ENCODE measurements around the gene KCNN2. TPM values are rescaled to one million over a fixed set of nuclear protein-coding genes. Genes with fewer than 3 reads are reported as not detected.

Gene KCNN2
- total and polyA plus RNA-seq, 2 donors (not counting 3 experiments of a cell fraction or from before 2014, with no cell fraction given) = 0.32 to 1.9 TPM

GRCh38 chr5:114435220-114435481, 73.3 kb downstream of the KCNN2 start:
- no peak overlapping the region for H3K27ac ChIP-seq (ENCODE audit: insufficient read depth, low read depth, low read length)
- ChIA-PET POLR2A (no interaction called here), CTCF (interaction anchor here (0.8 kb wide), 1 partner anchor 823 kb away, joined by 3 read pairs; no protein-coding TSS in a partner anchor)
- H3K9me3 ChIP-seq (replicated peaks; ENCODE audit: control insufficient read depth, insufficient read depth, low read length) = no peaks in the 10 kb centered on the region
- FAIRE-seq (no peak), DNase-seq (ENCODE audit: low read depth, low spot score) (no peak)
- H3K36me3 ChIP-seq (ENCODE audit: control insufficient read depth in 2 of 2, extremely low read depth in 1 of 2, insufficient read depth in 2 of 2, low read length in 2 of 2) = no peaks in the 10 kb centered on the region
- no peaks in the 10 kb centered on the region for H3K4me1 ChIP-seq (ENCODE audit: control insufficient read depth, extremely low read depth, insufficient read depth, low read length)
- TF ChIP-seq EZH2 (IDR thresholded peaks at IDR 0.05; ENCODE audit: borderline replicate concordance, low read depth, low read length, severe bottlenecking) (no peak), MAX (IDR thresholded peaks at IDR 0.05; ENCODE audit: insufficient read depth, insufficient read length) (no peak), FOS (IDR thresholded peaks at IDR 0.05; ENCODE audit: borderline replicate concordance, insufficient read depth, low read length) (no peak)
- H3K79me2 ChIP-seq (ENCODE audit: control insufficient read depth, insufficient read depth, low read length) = no peaks in the 10 kb centered on the region
- no peaks in the 10 kb centered on the region for H3K9me1 ChIP-seq (replicated peaks; ENCODE audit: control insufficient read depth, extremely low read depth, insufficient read depth, low read length)
- no peak overlapping the region for H3K4me2 ChIP-seq (ENCODE audit: insufficient read depth, low read length)
- no peak overlapping the region for H3K4me3 ChIP-seq (replicated peaks in 1 of 3; ENCODE audit: insufficient read depth in 1 of 3, low read depth in 1 of 3, low read length in 3 of 3)
- no TSS peak for BruUV-seq (replicated peaks)
- no peaks in the 10 kb centered on the region for H4K20me1 ChIP-seq (replicated peaks; ENCODE audit: control insufficient read depth, extremely low read depth, insufficient read depth, low read length)
- intact Hi-C loops (cut with micrococcal nuclease) (no loop called here), dilution Hi-C loops (cut with MboI; ENCODE audit: extremely low pct_ligation_motif_present, low sequenced_read_pairs) (no loop called here)
- H2AFZ ChIP-seq (ENCODE audit: low read depth, low read length) = no peak overlapping the region
- no peaks in the 10 kb centered on the region for H3K27me3 ChIP-seq (ENCODE audit: control insufficient read depth in 2 of 2, insufficient read depth in 2 of 2, low read length in 2 of 2)
- H3K9ac ChIP-seq (replicated peaks; ENCODE audit: extremely low read depth, insufficient read depth, low read length) = no peak overlapping the region

GRCh38 chr5:114435885-114436299, 74.0 kb downstream of the KCNN2 start:
- FAIRE-seq = no peak
- Histone ChIP-seq H3K27me3 (ENCODE audit: control insufficient read depth in 2 of 2, insufficient read depth in 2 of 2, low read length in 2 of 2) (no peaks in the 10 kb centered on the region), H4K20me1 (replicated peaks; ENCODE audit: control insufficient read depth, extremely low read depth, insufficient read depth, low read length) (no peaks in the 10 kb centered on the region), H3K4me1 (ENCODE audit: control insufficient read depth, extremely low read depth, insufficient read depth, low read length) (no peaks in the 10 kb centered on the region), H3K79me2 (ENCODE audit: control insufficient read depth, insufficient read depth, low read length) (no peaks in the 10 kb centered on the region), H3K9me3 (replicated peaks; ENCODE audit: control insufficient read depth, insufficient read depth, low read length) (no peaks in the 10 kb centered on the region), H3K9me1 (replicated peaks; ENCODE audit: control insufficient read depth, extremely low read depth, insufficient read depth, low read length) (no peaks in the 10 kb centered on the region), H2AFZ (ENCODE audit: low read depth, low read length) (no peak overlapping the region), H3K4me2 (ENCODE audit: insufficient read depth, low read length) (no peak overlapping the region), H3K4me3 (replicated peaks in 1 of 3; ENCODE audit: insufficient read depth in 1 of 3, low read depth in 1 of 3, low read length in 3 of 3) (no peak overlapping the region), H3K9ac (replicated peaks; ENCODE audit: extremely low read depth, insufficient read depth, low read length) (no peak overlapping the region), H3K27ac (ENCODE audit: insufficient read depth, low read depth, low read length) (no peak overlapping the region), H3K36me3 (ENCODE audit: control insufficient read depth in 2 of 2, extremely low read depth in 1 of 2, insufficient read depth in 2 of 2, low read length in 2 of 2) (no peaks in the 10 kb centered on the region)
- DNase-seq (ENCODE audit: low read depth, low spot score) = no peak
- intact Hi-C loops (cut with micrococcal nuclease) = no loop called here
- dilution Hi-C loops (cut with MboI; ENCODE audit: extremely low pct_ligation_motif_present, low sequenced_read_pairs) = no loop called here
- ChIA-PET POLR2A (no interaction called here), CTCF (interaction anchor here (1.9 kb wide), 1 partner anchor 14 kb away, joined by 10 read pairs; no protein-coding TSS in a partner anchor)
- no peak for TF ChIP-seq MYC (IDR thresholded peaks at IDR 0.05; ENCODE audit: low read depth, low read length)
- TF ChIP-seq FOS (IDR thresholded peaks at IDR 0.05; ENCODE audit: borderline replicate concordance, insufficient read depth, low read length) = no peak
- no peak for TF ChIP-seq POLR2AphosphoS5 (IDR thresholded peaks at IDR 0.05; ENCODE audit: insufficient read depth, low read depth, low read length)
- TF ChIP-seq GATA2 (IDR thresholded peaks at IDR 0.05; ENCODE audit: insufficient read depth, insufficient read length, low read depth, low read length) = no peak
- no peak for TF ChIP-seq MAX (IDR thresholded peaks at IDR 0.05; ENCODE audit: insufficient read depth, insufficient read length)
- TF ChIP-seq POLR2A (IDR thresholded peaks at IDR 0.05; ENCODE audit: low read depth, low read length) = no peak
- no peak for TF ChIP-seq JUN (IDR thresholded peaks at IDR 0.05; ENCODE audit: borderline replicate concordance, insufficient read depth, insufficient read length, low read depth)
- no peak for TF ChIP-seq CTCF (IDR thresholded peaks at IDR 0.05; ENCODE audit: extremely low read depth in 1 of 2, insufficient read depth in 1 of 2, low read depth in 1 of 2, low read length in 2 of 2)
- no peak for TF ChIP-seq EZH2 (IDR thresholded peaks at IDR 0.05; ENCODE audit: borderline replicate concordance, low read depth, low read length, severe bottlenecking)
- no TSS peak for BruUV-seq (replicated peaks)

Measured in endothelial cell of umbilical vein (primary cell).